ENCODE results near the gene EXOC4.

The EXOC4 gene

DNA sequence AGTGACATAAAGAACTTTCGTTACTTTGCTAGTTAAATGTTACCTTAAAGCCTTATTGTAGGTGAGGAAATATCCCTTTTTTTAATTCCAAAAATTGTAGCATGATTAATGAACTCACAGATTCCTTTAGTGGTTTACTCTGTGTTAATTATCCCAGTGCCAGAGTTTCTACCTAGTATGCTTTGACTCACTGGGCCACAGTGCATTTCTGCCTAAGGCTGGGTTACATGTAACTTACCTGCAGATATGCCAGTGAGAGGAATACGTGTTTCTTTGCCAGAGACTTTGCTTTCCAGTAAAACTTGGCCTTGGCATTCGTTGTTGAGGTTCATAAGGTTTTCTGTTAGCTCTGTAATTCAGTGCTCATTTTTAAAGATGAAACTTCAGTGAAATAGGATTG is 493.4 kb downstream of the EXOC4 start:
- no peaks in the 10 kb centered on the region for H3K27me3 ChIP-seq (ENCODE audit: control insufficient read depth in 5 of 5, insufficient read depth in 4 of 5, low read length in 5 of 5)
- H3K4me3 ChIP-seq (ENCODE audit: low read depth in 1 of 5, low read length in 5 of 5), result no peak overlapping the region
- no peak overlapping the region for H3K9ac ChIP-seq (ENCODE audit: low read length in 5 of 5)
- H3K27ac ChIP-seq (ENCODE audit: low read depth, low read length), result no peak overlapping the region
- H3K36me3 ChIP-seq (ENCODE audit: control insufficient read depth in 5 of 5, insufficient read depth in 5 of 5, low read length in 5 of 5), result no peaks in the 10 kb centered on the region
- peaks cover 0 to 11% (median 0%) of the 10 kb centered on the region in 5 donors for H3K4me1 ChIP-seq (ENCODE audit: control insufficient read depth in 5 of 5, insufficient read depth in 5 of 5, low read length in 5 of 5)
- no peaks in the 10 kb centered on the region for H3K9me3 ChIP-seq (ENCODE audit: control insufficient read depth in 5 of 5, low read length in 5 of 5)

DNA sequence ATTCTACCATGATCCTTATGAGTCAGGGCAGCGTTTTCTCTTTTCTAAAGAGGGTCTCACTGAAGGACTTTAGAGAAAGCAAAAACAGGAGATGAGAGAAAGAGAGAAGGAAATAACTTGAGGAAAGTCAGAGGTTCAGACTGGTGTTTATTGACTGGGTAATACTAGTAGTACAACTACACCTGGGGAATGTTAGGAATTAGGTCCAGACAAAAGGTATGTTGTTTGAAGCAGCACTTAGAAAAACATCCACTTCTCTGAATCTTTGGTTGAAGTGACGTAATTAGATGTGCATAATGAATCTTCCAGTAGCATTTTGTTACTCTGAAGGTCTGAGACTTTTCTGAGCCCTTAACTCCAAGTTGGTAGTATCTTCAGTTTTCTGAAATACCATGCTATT is 494.0 kb downstream of the EXOC4 start:
- H3K4me1 ChIP-seq (ENCODE audit: control insufficient read depth in 5 of 5, insufficient read depth in 5 of 5, low read length in 5 of 5), result peaks cover 0 to 6% (median 0%) of the 10 kb centered on the region in 5 donors
- no peaks in the 10 kb centered on the region for H3K9me3 ChIP-seq (ENCODE audit: control insufficient read depth in 5 of 5, low read length in 5 of 5)
- no peaks in the 10 kb centered on the region for H3K36me3 ChIP-seq (ENCODE audit: control insufficient read depth in 5 of 5, insufficient read depth in 5 of 5, low read length in 5 of 5)
- no peak overlapping the region for H3K4me3 ChIP-seq (ENCODE audit: low read depth in 1 of 5, low read length in 5 of 5)
- H3K9ac ChIP-seq (ENCODE audit: low read length in 5 of 5), result no peak overlapping the region
- no peak overlapping the region for H3K27ac ChIP-seq (ENCODE audit: low read depth, low read length)
- H3K27me3 ChIP-seq (ENCODE audit: control insufficient read depth in 5 of 5, insufficient read depth in 4 of 5, low read length in 5 of 5), result no peaks in the 10 kb centered on the region

DNA sequence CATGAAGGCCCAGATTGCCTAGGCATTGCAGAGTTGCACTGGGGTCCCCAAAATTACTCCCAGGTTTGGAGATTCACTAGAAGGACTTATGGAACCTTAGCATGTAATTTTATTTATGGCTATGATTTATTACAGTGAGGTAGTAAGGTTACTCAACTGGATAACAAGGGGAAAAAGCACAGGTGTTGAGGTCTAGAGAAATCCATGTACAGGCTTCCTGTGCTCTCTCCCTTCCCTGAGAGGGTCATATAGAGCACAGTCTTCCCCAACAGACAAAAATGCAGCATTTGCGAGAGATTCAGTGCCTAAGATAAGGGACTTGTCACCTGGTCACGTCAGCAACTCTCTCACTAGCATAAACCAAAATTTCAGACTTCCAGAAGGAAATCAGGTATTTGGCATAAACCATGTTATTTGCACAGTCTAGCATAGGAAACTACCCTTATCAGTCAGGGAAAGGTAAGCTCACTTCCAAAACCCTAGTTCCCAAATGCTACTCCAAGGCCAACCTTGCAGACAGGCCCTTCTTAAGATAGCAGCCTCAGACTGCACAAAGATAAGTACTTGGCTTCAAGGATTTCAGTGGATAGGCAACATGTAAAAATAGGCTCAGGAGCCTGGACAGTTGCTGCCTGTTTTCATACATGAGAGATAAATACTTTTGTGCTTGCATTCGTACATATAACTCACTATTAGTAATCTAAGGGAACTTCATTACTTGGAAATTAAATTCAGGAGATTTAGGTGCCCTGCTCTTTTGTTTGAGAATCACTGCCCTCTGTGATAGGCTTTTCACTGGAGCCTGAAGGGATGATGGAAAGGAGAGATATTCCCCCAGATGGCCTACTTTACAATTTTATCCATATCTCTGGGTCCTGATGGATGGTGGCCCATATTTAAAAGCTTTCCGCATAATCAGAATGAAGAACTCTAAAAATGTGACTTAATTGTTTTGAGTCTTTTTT is 495.8 kb downstream of the EXOC4 start:
- no peak overlapping the region for H3K9ac ChIP-seq (ENCODE audit: low read length in 5 of 5)
- H3K36me3 ChIP-seq (ENCODE audit: control insufficient read depth in 5 of 5, insufficient read depth in 5 of 5, low read length in 5 of 5), result no peaks in the 10 kb centered on the region
- no peaks in the 10 kb centered on the region for H3K27me3 ChIP-seq (ENCODE audit: control insufficient read depth in 5 of 5, insufficient read depth in 4 of 5, low read length in 5 of 5)
- H3K27ac ChIP-seq (ENCODE audit: low read depth, low read length), result no peak overlapping the region
- no peaks in the 10 kb centered on the region for H3K9me3 ChIP-seq (ENCODE audit: control insufficient read depth in 5 of 5, low read length in 5 of 5)
- no peak overlapping the region for H3K4me3 ChIP-seq (ENCODE audit: low read depth in 1 of 5, low read length in 5 of 5)
- no peaks in the 10 kb centered on the region for H3K4me1 ChIP-seq (ENCODE audit: control insufficient read depth in 5 of 5, insufficient read depth in 5 of 5, low read length in 5 of 5)

DNA sequence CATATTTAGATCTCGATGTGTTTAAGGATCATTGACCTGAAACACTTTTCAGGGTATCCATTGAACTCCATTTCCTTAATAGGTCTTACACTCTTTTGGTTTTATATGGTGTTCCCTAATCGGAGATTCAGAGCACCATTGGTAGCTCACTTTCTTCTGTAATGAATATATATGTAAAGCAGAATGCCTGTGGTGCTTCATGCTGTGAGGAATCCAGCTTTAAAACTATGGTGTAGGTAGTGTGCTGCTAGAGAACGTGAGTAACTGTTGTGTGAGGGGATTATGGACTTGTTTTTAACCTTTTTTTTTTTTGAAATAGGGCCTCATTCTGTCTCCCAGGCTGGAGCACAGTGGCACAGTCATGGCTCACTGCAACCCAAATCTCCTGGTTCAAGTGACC is 497.4 kb downstream of the EXOC4 start:
- H3K27me3 ChIP-seq (ENCODE audit: control insufficient read depth in 5 of 5, insufficient read depth in 4 of 5, low read length in 5 of 5), result no peaks in the 10 kb centered on the region
- H3K9ac ChIP-seq (ENCODE audit: low read length in 5 of 5), result no peak overlapping the region
- no peaks in the 10 kb centered on the region for H3K9me3 ChIP-seq (ENCODE audit: control insufficient read depth in 5 of 5, low read length in 5 of 5)
- no peaks in the 10 kb centered on the region for H3K36me3 ChIP-seq (ENCODE audit: control insufficient read depth in 5 of 5, insufficient read depth in 5 of 5, low read length in 5 of 5)
- H3K4me3 ChIP-seq (ENCODE audit: low read depth in 1 of 5, low read length in 5 of 5), result no peak overlapping the region
- no peaks in the 10 kb centered on the region for H3K4me1 ChIP-seq (ENCODE audit: control insufficient read depth in 5 of 5, insufficient read depth in 5 of 5, low read length in 5 of 5)
- no peak overlapping the region for H3K27ac ChIP-seq (ENCODE audit: low read depth, low read length)

DNA sequence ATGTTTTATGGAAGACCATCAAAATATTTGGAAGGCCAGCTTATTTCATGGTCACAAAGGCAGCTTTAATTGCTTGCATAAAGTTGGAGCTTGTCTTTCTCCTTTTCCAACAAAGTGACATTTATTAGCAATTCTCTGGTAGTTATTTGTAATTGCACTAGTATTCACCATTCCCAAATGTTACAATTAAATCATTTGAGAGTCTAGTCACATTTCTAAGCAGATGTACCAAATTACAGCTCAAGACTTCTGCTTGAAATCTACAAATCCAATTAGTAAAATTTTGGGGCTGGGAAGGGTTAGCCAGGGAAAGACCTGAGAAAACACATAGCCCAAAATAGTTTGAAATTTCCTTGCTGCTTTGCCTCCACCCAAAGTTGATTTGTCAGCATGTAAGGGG is 498.2 kb downstream of the EXOC4 start:
- Histone ChIP-seq H3K9me3 (ENCODE audit: control insufficient read depth in 5 of 5, low read length in 5 of 5) (no peaks in the 10 kb centered on the region), H3K9ac (ENCODE audit: low read length in 5 of 5) (no peak overlapping the region), H3K4me1 (ENCODE audit: control insufficient read depth in 5 of 5, insufficient read depth in 5 of 5, low read length in 5 of 5) (no peaks in the 10 kb centered on the region), H3K4me3 (ENCODE audit: low read depth in 1 of 5, low read length in 5 of 5) (no peak overlapping the region), H3K36me3 (ENCODE audit: control insufficient read depth in 5 of 5, insufficient read depth in 5 of 5, low read length in 5 of 5) (no peaks in the 10 kb centered on the region), H3K27me3 (ENCODE audit: control insufficient read depth in 5 of 5, insufficient read depth in 4 of 5, low read length in 5 of 5) (no peaks in the 10 kb centered on the region), H3K27ac (ENCODE audit: low read depth, low read length) (no peak overlapping the region)

DNA sequence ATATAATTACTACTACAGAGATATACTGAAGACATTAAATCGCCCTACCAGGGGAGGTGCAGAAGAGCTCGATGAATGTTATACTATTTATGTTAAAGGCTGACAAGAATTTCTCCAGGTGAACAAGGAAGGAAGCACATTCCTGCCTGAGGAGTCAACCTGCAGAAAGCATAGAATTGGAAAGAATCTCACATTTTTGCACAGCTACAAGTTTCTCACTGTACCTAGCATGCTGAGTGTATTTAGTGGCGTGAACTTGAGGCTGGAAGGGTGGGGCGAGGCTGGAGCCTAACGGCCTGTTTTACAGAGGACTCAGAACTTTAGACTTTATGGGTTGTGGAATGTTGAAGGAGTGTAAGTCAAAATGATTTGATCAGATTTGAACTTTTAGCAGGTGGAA is 500.6 kb downstream of the EXOC4 start:
- H3K4me1 ChIP-seq (ENCODE audit: control insufficient read depth in 5 of 5, insufficient read depth in 5 of 5, low read length in 5 of 5), result peaks cover 0 to 3% (median 0%) of the 10 kb centered on the region in 5 donors
- H3K4me3 ChIP-seq (ENCODE audit: low read depth in 1 of 5, low read length in 5 of 5), result no peak overlapping the region
- no peaks in the 10 kb centered on the region for H3K27me3 ChIP-seq (ENCODE audit: control insufficient read depth in 5 of 5, insufficient read depth in 4 of 5, low read length in 5 of 5)
- no peak overlapping the region for H3K9ac ChIP-seq (ENCODE audit: low read length in 5 of 5)
- no peaks in the 10 kb centered on the region for H3K9me3 ChIP-seq (ENCODE audit: control insufficient read depth in 5 of 5, low read length in 5 of 5)
- H3K27ac ChIP-seq (ENCODE audit: low read depth, low read length), result no peak overlapping the region
- no peaks in the 10 kb centered on the region for H3K36me3 ChIP-seq (ENCODE audit: control insufficient read depth in 5 of 5, insufficient read depth in 5 of 5, low read length in 5 of 5)

DNA sequence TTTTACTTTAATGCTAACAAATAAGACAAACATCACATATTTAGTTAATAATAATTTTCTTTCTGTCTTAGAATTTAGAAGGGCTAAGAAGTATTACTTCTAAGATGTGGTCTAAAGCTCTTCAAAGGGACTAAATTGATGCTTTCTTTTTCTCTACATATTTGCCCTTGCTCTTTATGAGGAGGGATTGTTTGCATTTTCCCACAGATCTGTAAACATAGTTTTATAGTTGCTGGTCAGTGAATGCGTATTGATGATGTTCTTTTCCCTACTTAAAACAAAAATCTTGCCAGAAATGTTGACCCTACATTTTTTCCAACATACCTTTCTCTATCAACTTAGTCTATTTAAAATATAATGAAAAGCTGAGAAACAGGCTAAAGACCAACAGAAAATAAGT is 501.8 kb downstream of the EXOC4 start:
- H3K36me3 ChIP-seq (ENCODE audit: control insufficient read depth in 5 of 5, insufficient read depth in 5 of 5, low read length in 5 of 5), result no peaks in the 10 kb centered on the region
- H3K27me3 ChIP-seq (ENCODE audit: control insufficient read depth in 5 of 5, insufficient read depth in 4 of 5, low read length in 5 of 5), result no peaks in the 10 kb centered on the region
- peaks cover 0 to 5% (median 0%) of the 10 kb centered on the region in 5 donors for H3K4me1 ChIP-seq (ENCODE audit: control insufficient read depth in 5 of 5, insufficient read depth in 5 of 5, low read length in 5 of 5)
- no peak overlapping the region for H3K27ac ChIP-seq (ENCODE audit: low read depth, low read length)
- no peak overlapping the region for H3K9ac ChIP-seq (ENCODE audit: low read length in 5 of 5)
- H3K9me3 ChIP-seq (ENCODE audit: control insufficient read depth in 5 of 5, low read length in 5 of 5), result no peaks in the 10 kb centered on the region
- H3K4me3 ChIP-seq (ENCODE audit: low read depth in 1 of 5, low read length in 5 of 5), result no peak overlapping the region

DNA sequence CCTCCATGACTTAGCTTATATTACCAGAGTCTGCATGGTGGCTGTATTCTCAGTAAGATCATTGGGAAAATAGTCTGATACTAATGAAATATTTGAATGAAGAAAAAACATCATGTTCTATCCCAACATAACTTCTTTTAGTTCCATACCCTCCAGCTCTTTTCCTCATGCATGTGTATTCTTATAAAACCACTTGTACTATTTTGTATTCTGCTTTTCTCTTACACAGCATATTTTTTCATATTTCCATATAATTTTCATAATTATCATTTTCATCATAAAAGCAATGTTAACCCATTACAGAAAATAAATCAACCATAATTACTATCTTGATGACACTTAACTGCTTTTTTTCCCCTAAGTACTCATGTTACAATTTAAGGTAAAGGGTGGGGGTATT is 503.0 kb downstream of the EXOC4 start:
- no peaks in the 10 kb centered on the region for H3K27me3 ChIP-seq (ENCODE audit: control insufficient read depth in 5 of 5, insufficient read depth in 4 of 5, low read length in 5 of 5)
- no peaks in the 10 kb centered on the region for H3K9me3 ChIP-seq (ENCODE audit: control insufficient read depth in 5 of 5, low read length in 5 of 5)
- no peak overlapping the region for H3K27ac ChIP-seq (ENCODE audit: low read depth, low read length)
- no peak overlapping the region for H3K4me3 ChIP-seq (ENCODE audit: low read depth in 1 of 5, low read length in 5 of 5)
- H3K9ac ChIP-seq (ENCODE audit: low read length in 5 of 5), result no peak overlapping the region
- H3K36me3 ChIP-seq (ENCODE audit: control insufficient read depth in 5 of 5, insufficient read depth in 5 of 5, low read length in 5 of 5), result no peaks in the 10 kb centered on the region
- peaks cover 0 to 5% (median 0%) of the 10 kb centered on the region in 5 donors for H3K4me1 ChIP-seq (ENCODE audit: control insufficient read depth in 5 of 5, insufficient read depth in 5 of 5, low read length in 5 of 5)

DNA sequence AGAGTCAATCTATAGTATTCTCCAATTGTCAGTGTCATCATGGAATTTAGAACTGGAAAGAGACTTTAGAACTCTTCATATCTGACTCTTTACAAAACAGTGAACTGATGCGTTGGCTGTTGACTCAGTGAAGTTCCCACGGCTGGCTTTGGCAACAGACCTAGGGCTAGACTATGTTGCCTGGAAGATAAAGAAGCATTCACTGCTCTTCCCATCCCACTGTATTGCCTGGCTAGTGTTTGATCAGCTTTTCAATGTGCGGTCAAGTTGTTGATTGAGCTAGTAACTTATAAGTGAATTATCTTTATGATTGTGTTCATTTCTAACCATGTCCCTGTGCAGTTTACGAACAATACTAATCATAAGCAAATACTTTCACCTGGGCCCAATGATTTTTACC is 508.6 kb downstream of the EXOC4 start:
- Histone ChIP-seq H3K4me1 (ENCODE audit: control insufficient read depth in 5 of 5, insufficient read depth in 5 of 5, low read length in 5 of 5) (peaks cover 0 to 26% (median 9%) of the 10 kb centered on the region in 5 donors), H3K9ac (ENCODE audit: low read length in 5 of 5) (no peak overlapping the region), H3K36me3 (ENCODE audit: control insufficient read depth in 5 of 5, insufficient read depth in 5 of 5, low read length in 5 of 5) (no peaks in the 10 kb centered on the region), H3K9me3 (ENCODE audit: control insufficient read depth in 5 of 5, low read length in 5 of 5) (no peaks in the 10 kb centered on the region), H3K27me3 (ENCODE audit: control insufficient read depth in 5 of 5, insufficient read depth in 4 of 5, low read length in 5 of 5) (no peaks in the 10 kb centered on the region), H3K4me3 (ENCODE audit: low read depth in 1 of 5, low read length in 5 of 5) (no peak overlapping the region), H3K27ac (ENCODE audit: low read depth, low read length) (no peak overlapping the region)

DNA sequence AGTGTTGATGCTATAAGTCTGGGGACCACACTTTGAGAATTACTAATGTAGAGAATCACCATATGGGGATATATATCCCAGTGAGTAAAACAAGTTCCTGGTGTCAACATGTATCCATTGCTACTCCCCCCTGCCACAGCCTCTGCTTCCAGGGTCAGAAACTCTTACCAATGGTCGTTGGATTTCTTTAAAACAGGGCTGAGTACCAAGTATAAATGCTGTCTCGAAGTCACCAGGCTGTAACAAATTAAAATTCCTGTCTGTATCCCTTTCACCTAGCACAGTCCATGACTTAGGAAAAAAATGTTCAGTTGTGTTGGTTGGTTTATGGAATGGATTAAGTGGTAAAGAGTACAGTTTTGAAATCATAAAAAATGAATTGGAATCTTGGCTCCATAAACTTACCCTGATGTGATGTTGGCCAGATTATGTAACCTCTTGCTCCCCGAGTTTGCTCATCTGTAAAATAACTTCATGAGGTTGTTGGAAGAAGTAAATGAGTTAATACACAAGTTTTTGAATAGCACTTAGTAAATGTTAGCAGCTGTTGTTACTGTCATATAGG is 510.3 kb downstream of the EXOC4 start:
- no peaks in the 10 kb centered on the region for H3K27me3 ChIP-seq (ENCODE audit: control insufficient read depth in 5 of 5, insufficient read depth in 4 of 5, low read length in 5 of 5)
- no peak overlapping the region for H3K9ac ChIP-seq (ENCODE audit: low read length in 5 of 5)
- H3K9me3 ChIP-seq (ENCODE audit: control insufficient read depth in 5 of 5, low read length in 5 of 5), result no peaks in the 10 kb centered on the region
- peaks cover 0 to 26% (median 9%) of the 10 kb centered on the region in 5 donors for H3K4me1 ChIP-seq (ENCODE audit: control insufficient read depth in 5 of 5, insufficient read depth in 5 of 5, low read length in 5 of 5)
- H3K27ac ChIP-seq (ENCODE audit: low read depth, low read length), result peak overlapping the region; percentile 34
- no peaks in the 10 kb centered on the region for H3K36me3 ChIP-seq (ENCODE audit: control insufficient read depth in 5 of 5, insufficient read depth in 5 of 5, low read length in 5 of 5)
- no peak overlapping the region for H3K4me3 ChIP-seq (ENCODE audit: low read depth in 1 of 5, low read length in 5 of 5)

Data from subcutaneous abdominal adipose tissue (tissue), 5 donors.